ENCODE results near the gene BNIPL.

Gene BNIPL

DNA sequence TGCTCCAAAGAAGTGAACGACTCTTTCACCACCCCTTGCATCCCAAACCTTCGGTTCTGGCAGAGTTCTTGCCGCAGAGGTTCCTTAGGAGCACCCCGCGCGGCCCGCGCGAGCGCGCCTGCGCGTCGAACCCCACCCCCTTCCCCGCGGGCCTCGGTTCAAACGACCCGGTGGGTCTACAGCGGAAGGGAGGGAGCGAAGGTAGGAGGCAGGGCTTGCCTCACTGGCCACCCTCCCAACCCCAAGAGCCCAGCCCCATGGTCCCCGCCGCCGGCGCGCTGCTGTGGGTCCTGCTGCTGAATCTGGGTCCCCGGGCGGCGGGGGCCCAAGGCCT is 11.2 kb downstream of the BNIPL start, which contains the start of gene C1orf56:
TSS of gene C1orf56 (plus strand) at position 161 of the 334 bp plus-strand sequence. CDS start at position 258, 97 bp downstream.
- peak within 1 kb of the TSS; percentile 67 for H3K4me3 ChIP-seq (ENCODE audit: low read depth, low read length)
- no peak for TF ChIP-seq CTCF (IDR thresholded peaks at IDR 0.05; ENCODE audit: borderline replicate concordance, insufficient read depth, low read depth, low read length)

DNA sequence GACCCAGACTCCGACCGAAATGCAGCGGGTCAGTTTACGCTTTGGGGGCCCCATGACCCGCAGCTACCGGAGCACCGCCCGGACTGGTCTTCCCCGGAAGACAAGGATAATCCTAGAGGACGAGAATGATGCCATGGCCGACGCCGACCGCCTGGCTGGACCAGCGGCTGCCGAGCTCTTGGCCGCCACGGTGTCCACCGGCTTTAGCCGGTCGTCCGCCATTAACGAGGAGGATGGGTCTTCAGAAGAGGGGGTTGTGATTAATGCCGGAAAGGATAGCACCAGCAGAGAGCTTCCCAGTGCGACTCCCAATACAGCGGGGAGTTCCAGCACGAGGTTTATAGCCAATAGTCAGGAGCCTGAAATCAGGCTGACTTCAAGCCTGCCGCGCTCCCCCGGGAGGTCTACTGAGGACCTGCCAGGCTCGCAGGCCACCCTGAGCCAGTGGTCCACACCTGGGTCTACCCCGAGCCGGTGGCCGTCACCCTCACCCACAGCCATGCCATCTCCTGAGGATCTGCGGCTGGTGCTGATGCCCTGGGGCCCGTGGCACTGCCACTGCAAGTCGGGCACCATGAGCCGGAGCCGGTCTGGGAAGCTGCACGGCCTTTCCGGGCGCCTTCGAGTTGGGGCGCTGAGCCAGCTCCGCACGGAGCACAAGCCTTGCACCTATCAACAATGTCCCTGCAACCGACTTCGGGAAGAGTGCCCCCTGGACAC is 11.7 kb downstream of the BNIPL start:
- peak; percentile 60 for TF ChIP-seq CTCF (IDR thresholded peaks at IDR 0.05; ENCODE audit: borderline replicate concordance, insufficient read depth, low read depth, low read length)
- H3K4me3 ChIP-seq (ENCODE audit: low read depth, low read length) = peak overlapping the region; percentile 67

- TF ChIP-seq CTCF (IDR thresholded peaks at IDR 0.05; ENCODE audit: borderline replicate concordance, insufficient read depth, low read depth, low read length) = no peak
- peak overlapping the region; percentile 67 for H3K4me3 ChIP-seq (ENCODE audit: low read depth, low read length)
Observed at GRCh38 chr1:151048645-151049032, 12.3 kb downstream of the BNIPL start.

DNA sequence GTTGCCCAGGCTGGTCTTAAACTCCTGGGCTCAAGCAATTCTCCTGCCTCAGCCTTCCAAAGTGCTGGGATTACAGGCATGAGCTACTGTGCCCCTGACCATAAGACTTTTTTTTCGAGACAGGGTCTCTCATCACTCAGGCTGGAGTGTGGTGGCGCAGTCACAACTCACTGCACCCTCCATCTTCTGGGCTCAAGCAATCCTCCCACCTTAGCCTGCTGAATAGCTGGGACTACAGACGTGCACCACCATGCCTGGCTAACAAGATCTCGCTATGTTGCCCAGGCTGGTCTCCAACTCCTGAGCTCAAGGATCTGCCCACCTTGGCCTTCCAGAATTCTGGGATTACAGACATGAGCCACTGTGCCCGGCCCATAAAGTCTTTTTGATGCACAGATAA is 13.1 kb downstream of the BNIPL start:
- no peak overlapping the region for H3K4me3 ChIP-seq (ENCODE audit: low read depth, low read length)
- TF ChIP-seq CTCF (IDR thresholded peaks at IDR 0.05; ENCODE audit: borderline replicate concordance, insufficient read depth, low read depth, low read length) = no peak

DNA sequence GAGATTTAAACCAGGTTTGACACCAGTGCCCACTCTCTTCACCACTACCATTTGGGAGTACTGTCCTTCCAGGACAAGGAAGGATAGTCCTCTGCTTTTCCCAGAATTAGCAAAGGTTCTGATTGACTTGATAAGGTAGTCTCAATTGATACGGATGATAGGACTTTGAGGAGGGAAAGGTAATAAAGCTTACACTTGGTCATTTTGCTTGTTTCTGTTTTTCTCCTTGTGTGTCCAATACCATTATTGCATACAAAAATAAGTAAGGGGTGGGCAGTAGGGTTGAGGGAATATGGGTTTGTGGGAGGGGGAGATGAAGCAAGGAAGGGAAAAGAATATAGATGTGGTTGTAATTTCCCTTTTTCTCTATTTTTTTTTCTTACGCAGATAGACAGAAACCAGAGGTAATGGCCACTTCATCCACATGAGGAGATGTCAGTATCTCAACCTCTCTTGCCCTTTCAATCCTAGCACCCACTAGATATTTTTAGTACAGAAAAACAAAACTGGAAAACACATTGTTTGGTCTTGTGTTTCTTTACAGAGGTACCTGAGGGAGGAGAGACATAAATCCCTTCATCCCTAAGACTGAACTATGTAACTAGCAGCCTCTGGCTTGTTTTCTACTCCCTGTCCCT is 13.8 kb downstream of the BNIPL start:
- no peak overlapping the region for H3K4me3 ChIP-seq (ENCODE audit: low read depth, low read length)

GRCh38 chr1:151051356-151052009 is 15.1 kb downstream of the BNIPL start:
- TF ChIP-seq CTCF (IDR thresholded peaks at IDR 0.05; ENCODE audit: borderline replicate concordance, insufficient read depth, low read depth, low read length) = no peak
- no peak overlapping the region for H3K4me3 ChIP-seq (ENCODE audit: low read depth, low read length)

More for the DNA sequence above, 13.8 kb downstream of the BNIPL start:
- no peak for TF ChIP-seq CTCF (IDR thresholded peaks at IDR 0.05; ENCODE audit: borderline replicate concordance, insufficient read depth, low read depth, low read length)
